WTC11 (cell line): ENCODE results near the gene STRADA. TPM values are rescaled to one million over a fixed set of nuclear protein-coding genes. Genes with fewer than 3 reads are reported as not detected.
A peak's percentile ranks its signal among the peaks of the same experiment; 100 is the strongest.

ENCODE experiments used
- ATAC-seq: fragments of 200-7000 bp; cut with Tn5 transposase; 2 replicates; pipeline ENCODE4 v1.10.0; 2021; ENCODE audit warnings: mild to moderate bottlenecking, moderate library complexity
- CTCF ChIA-PET: fragments of 300-600 bp; sonication (Branson Sonifier 250); formaldehyde crosslinking; loops from one replicate; lab custom pipeline; 2021; ENCODE audit warnings: antibody characterized with exemption; lab: Charles Lee
- POLR2A ChIA-PET: fragments of 350-600 bp; sonication (Branson Sonifier 250); formaldehyde crosslinking; loops from one replicate; lab custom pipeline; 2021; ENCODE audit warnings: antibody characterized with exemption; lab: Charles Lee
- DNase-seq: peaks from one replicate; pipeline ENCODE4 v3.0.0; 2021; ENCODE audit warnings: low spot score
- H3K27ac Mint-ChIP-seq: 2 replicates; pipeline ENCODE4 v1.8.0; 2021; ENCODE audit warnings: mixed read lengths
- H3K27me3 Mint-ChIP-seq: 2 replicates; pipeline ENCODE4 v1.8.0; 2021; ENCODE audit warnings: low read depth, mild to moderate bottlenecking, moderate library complexity, mixed read lengths
- H3K36me3 Mint-ChIP-seq: 2 replicates; pipeline ENCODE4 v1.8.0; 2021; ENCODE audit warnings: mixed read lengths
- H3K4me1 Mint-ChIP-seq: 2 replicates; pipeline ENCODE4 v1.8.0; 2022; ENCODE audit warnings: mixed read lengths
- H3K4me3 Mint-ChIP-seq: 2 replicates; pipeline ENCODE4 v1.8.0; 2021; ENCODE audit warnings: mild to moderate bottlenecking, moderate library complexity, mixed read lengths
- H3K9me3 Mint-ChIP-seq: 2 replicates; pipeline ENCODE4 v1.8.0; 2021; ENCODE audit warnings: mixed read lengths
- CREB1 ChIP-seq: sonication (generic); formaldehyde crosslinking; IDR thresholded peaks from 2 replicates; pipeline ENCODE4 v1.8.0; 2023; ENCODE audit warnings: mild to moderate bottlenecking, missing genetic modification reagents
- CREM ChIP-seq: sonication (generic); formaldehyde crosslinking; IDR thresholded peaks from 2 replicates; pipeline ENCODE4 v1.8.1; 2022; ENCODE audit warnings: mild to moderate bottlenecking, missing genetic modification reagents, moderate library complexity
- ELF4 ChIP-seq: sonication (generic); formaldehyde crosslinking; IDR thresholded peaks from 2 replicates; pipeline ENCODE4 v1.8.1; 2022; ENCODE audit warnings: low read depth, mild to moderate bottlenecking, moderate library complexity, missing genetic modification reagents
- EMX1 ChIP-seq: fragments of 250-450 bp; sonication (Bioruptor Pico); IDR thresholded peaks from 2 replicates; pipeline ENCODE4 v1.8.0; 2021; ENCODE audit warnings: mild to moderate bottlenecking
- FOXK1 ChIP-seq: sonication (generic); formaldehyde crosslinking; IDR thresholded peaks from 2 replicates; pipeline ENCODE4 v1.8.0; 2022; ENCODE audit warnings: mild to moderate bottlenecking, moderate library complexity, missing genetic modification reagents
- GRHL2 ChIP-seq: fragments of 250-450 bp; sonication (Bioruptor Pico); IDR thresholded peaks from 2 replicates; pipeline ENCODE4 v1.8.0; 2022; ENCODE audit warnings: mild to moderate bottlenecking, moderate library complexity; ENCODE audit not compliant: insufficient replicate concordance, severe bottlenecking
- GTF2I ChIP-seq: fragments of 250-450 bp; sonication (Bioruptor Pico); conservative IDR thresholded peaks from 2 replicates; pipeline ENCODE4 v1.4.0; 2021; ENCODE audit warnings: mild to moderate bottlenecking
- IRF1 ChIP-seq: sonication (generic); formaldehyde crosslinking; IDR thresholded peaks from 2 replicates; pipeline ENCODE4 v1.8.0; 2023; ENCODE audit warnings: missing genetic modification reagents
- IRF2 ChIP-seq: sonication (generic); formaldehyde crosslinking; IDR thresholded peaks from 2 replicates; pipeline ENCODE4 v1.8.0; 2022; ENCODE audit warnings: low read depth, missing genetic modification reagents, borderline replicate concordance
- JAZF1 ChIP-seq: fragments of 250-450 bp; sonication (Bioruptor Pico); IDR thresholded peaks from 2 replicates; pipeline ENCODE4 v1.9.0; 2021; ENCODE audit warnings: moderate library complexity, mild to moderate bottlenecking, inconsistent platforms
- JUN ChIP-seq: sonication (generic); formaldehyde crosslinking; IDR thresholded peaks from 2 replicates; pipeline ENCODE4 v1.8.0; 2023; ENCODE audit warnings: mild to moderate bottlenecking, missing genetic modification reagents
- MAX ChIP-seq: sonication (generic); formaldehyde crosslinking; IDR thresholded peaks from 2 replicates; pipeline ENCODE4 v1.8.0; 2022; ENCODE audit warnings: mild to moderate bottlenecking, missing genetic modification reagents
- PRRX2 ChIP-seq: fragments of 250-450 bp; sonication (Bioruptor Pico); IDR thresholded peaks from 2 replicates; pipeline ENCODE4 v1.8.0; 2021; ENCODE audit warnings: mild to moderate bottlenecking
- RORB ChIP-seq: fragments of 250-450 bp; sonication (Bioruptor Pico); IDR thresholded peaks from 2 replicates; pipeline ENCODE4 v1.9.0; 2021; ENCODE audit warnings: mild to moderate bottlenecking
- SMAD3 ChIP-seq: sonication (generic); formaldehyde crosslinking; IDR thresholded peaks from 2 replicates; pipeline ENCODE4 v1.8.0; 2022; ENCODE audit warnings: missing genetic modification reagents, mild to moderate bottlenecking, borderline replicate concordance
- SMAD4 ChIP-seq: sonication (generic); formaldehyde crosslinking; IDR thresholded peaks from 2 replicates; pipeline ENCODE4 v1.8.0; 2022; ENCODE audit warnings: mild to moderate bottlenecking, missing genetic modification reagents
- SP1 ChIP-seq: sonication (generic); formaldehyde crosslinking; conservative IDR thresholded peaks from 2 replicates; pipeline ENCODE4 v1.8.1; 2022; ENCODE audit warnings: missing genetic modification reagents
- ZBTB21 ChIP-seq: sonication (generic); formaldehyde crosslinking; IDR thresholded peaks from 2 replicates; pipeline ENCODE4 v1.8.1; 2023; ENCODE audit warnings: mild to moderate bottlenecking, missing genetic modification reagents, borderline replicate concordance
- ZNF138 ChIP-seq: sonication (generic); formaldehyde crosslinking; conservative IDR thresholded peaks from 2 replicates; pipeline ENCODE4 v1.8.1; 2022; ENCODE audit warnings: mild to moderate bottlenecking, moderate library complexity, missing genetic modification reagents
- ZNF396 ChIP-seq: fragments of 250-450 bp; sonication (Bioruptor Pico); IDR thresholded peaks from 2 replicates; pipeline ENCODE4 v1.8.0; 2021; ENCODE audit warnings: mild to moderate bottlenecking, moderate library complexity, borderline replicate concordance
- ZNF671 ChIP-seq: fragments of 250-450 bp; sonication (Bioruptor Pico); IDR thresholded peaks from 2 replicates; pipeline ENCODE4 v1.8.0; 2021; ENCODE audit warnings: mild to moderate bottlenecking
- total RNA-seq: library from RNA; stranded (reverse); gene quantifications from 3 replicates; pipeline ENCODE4 v1.2.3, GENCODE V29; 2021
- TF ChIP-seq, protein P1 (sequence below): fragments of 250-450 bp; sonication (Bioruptor Pico); IDR thresholded peaks from 2 replicates; pipeline ENCODE4 v1.9.0; 2021; ENCODE audit warnings: moderate library complexity, mild to moderate bottlenecking, inconsistent platforms, borderline replicate concordance
- TF ChIP-seq, protein P2 (sequence below): sonication (generic); formaldehyde crosslinking; IDR thresholded peaks from 2 replicates; pipeline ENCODE4 v1.8.0; 2023; ENCODE audit warnings: missing genetic modification reagents, mild to moderate bottlenecking, borderline replicate concordance

The STRADA gene
- total RNA-seq, 1 experiment from 2014 or later: 36.6 TPM

DNA sequence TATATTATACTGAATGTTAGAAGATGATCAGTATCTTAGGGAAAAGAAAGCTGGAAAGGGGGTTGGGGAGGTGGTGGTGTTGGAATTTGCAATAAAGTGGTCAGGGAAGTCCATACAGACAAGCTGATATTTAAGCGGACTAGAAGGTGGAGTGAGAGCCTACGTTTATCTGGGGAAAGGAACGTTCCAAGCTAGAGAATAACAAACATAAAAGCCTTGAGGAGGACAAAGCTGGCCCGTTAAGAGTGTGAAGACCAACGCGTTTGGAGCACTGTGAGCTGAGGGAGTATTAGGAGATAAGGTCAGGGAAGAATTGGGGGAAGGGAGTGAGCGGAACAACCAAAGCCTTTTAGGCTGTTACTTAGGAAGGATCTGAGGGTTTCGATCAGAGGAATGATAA, 33.8 kb upstream of the STRADA start:
- CTCF ChIA-PET: interaction anchor here (0.9 to 1.2 kb wide), 3 partner anchors 66 to 77 kb away, joined by 3 read pairs; no protein-coding TSS in a partner anchor

GRCh38 chr17:63774969-63775265, 33.3 kb upstream of the STRADA start:
- CTCF ChIA-PET: interaction anchor here (0.9 to 1.2 kb wide), 3 partner anchors 65 to 77 kb away, joined by 3 read pairs; no protein-coding TSS in a partner anchor
- peak overlapping the region; percentile 87 for H3K27ac Mint-ChIP-seq
- H3K27me3 Mint-ChIP-seq: no peaks in the 10 kb centered on the region
- DNase-seq: no peak
- ATAC-seq: no peak
- TF ChIP-seq, protein P1, sequence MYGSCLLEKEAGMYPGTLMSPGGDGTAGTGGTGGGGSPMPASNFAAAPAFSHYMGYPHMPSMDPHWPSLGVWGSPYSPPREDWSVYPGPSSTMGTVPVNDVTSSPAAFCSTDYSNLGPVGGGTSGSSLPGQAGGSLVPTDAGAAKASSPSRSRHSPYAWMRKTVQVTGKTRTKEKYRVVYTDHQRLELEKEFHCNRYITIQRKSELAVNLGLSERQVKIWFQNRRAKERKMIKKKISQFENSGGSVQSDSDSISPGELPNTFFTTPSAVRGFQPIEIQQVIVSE (CRISPR knock-in tag): no peak
- TF ChIP-seq IRF2 (CRISPR knock-in tag) (no peak), ZNF671 (no peak), EMX1 (CRISPR knock-in tag) (no peak), SMAD4 (CRISPR knock-in tag) (no peak), FOXK1 (CRISPR knock-in tag) (no peak), ZNF138 (no peak), IRF1 (CRISPR knock-in tag) (no peak), CREM (CRISPR knock-in tag) (no peak), RORB (CRISPR knock-in tag) (no peak), GTF2I (CRISPR knock-in tag) (no peak), ZBTB21 (CRISPR knock-in tag) (no peak)
- TF ChIP-seq, protein P2, sequence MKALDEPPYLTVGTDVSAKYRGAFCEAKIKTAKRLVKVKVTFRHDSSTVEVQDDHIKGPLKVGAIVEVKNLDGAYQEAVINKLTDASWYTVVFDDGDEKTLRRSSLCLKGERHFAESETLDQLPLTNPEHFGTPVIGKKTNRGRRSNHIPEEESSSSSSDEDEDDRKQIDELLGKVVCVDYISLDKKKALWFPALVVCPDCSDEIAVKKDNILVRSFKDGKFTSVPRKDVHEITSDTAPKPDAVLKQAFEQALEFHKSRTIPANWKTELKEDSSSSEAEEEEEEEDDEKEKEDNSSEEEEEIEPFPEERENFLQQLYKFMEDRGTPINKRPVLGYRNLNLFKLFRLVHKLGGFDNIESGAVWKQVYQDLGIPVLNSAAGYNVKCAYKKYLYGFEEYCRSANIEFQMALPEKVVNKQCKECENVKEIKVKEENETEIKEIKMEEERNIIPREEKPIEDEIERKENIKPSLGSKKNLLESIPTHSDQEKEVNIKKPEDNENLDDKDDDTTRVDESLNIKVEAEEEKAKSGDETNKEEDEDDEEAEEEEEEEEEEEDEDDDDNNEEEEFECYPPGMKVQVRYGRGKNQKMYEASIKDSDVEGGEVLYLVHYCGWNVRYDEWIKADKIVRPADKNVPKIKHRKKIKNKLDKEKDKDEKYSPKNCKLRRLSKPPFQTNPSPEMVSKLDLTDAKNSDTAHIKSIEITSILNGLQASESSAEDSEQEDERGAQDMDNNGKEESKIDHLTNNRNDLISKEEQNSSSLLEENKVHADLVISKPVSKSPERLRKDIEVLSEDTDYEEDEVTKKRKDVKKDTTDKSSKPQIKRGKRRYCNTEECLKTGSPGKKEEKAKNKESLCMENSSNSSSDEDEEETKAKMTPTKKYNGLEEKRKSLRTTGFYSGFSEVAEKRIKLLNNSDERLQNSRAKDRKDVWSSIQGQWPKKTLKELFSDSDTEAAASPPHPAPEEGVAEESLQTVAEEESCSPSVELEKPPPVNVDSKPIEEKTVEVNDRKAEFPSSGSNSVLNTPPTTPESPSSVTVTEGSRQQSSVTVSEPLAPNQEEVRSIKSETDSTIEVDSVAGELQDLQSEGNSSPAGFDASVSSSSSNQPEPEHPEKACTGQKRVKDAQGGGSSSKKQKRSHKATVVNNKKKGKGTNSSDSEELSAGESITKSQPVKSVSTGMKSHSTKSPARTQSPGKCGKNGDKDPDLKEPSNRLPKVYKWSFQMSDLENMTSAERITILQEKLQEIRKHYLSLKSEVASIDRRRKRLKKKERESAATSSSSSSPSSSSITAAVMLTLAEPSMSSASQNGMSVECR (CRISPR knock-in tag): no peak
- peaks cover 21% of the 10 kb centered on the region for H3K4me1 Mint-ChIP-seq
- POLR2A ChIA-PET: interaction anchor here (1.1 to 1.6 kb wide), 3 partner anchors 32 to 52 kb away, joined by 3 to 5 read pairs (median 4); partner anchors contain the start of gene PSMC5
- peak overlapping the region; percentile 97 for H3K4me3 Mint-ChIP-seq
- peaks cover 25% of the 10 kb centered on the region for H3K36me3 Mint-ChIP-seq
- H3K9me3 Mint-ChIP-seq: no peaks in the 10 kb centered on the region

More for the DNA sequence above, 33.8 kb upstream of the STRADA start:
- POLR2A ChIA-PET: interaction anchor here (1.1 to 1.4 kb wide), 2 partner anchors 33 to 51 kb away, joined by 3 to 4 read pairs; partner anchors contain the start of gene PSMC5
- ATAC-seq (no peak), DNase-seq (no peak)
- Mint-ChIP-seq H3K36me3 (peaks cover 25% of the 10 kb centered on the region), H3K4me3 (peak overlapping the region; percentile 97), H3K9me3 (no peaks in the 10 kb centered on the region), H3K4me1 (peaks cover 25% of the 10 kb centered on the region), H3K27me3 (no peaks in the 10 kb centered on the region), H3K27ac (peak overlapping the region; percentile 87)
- no peak for TF ChIP-seq CREB1 (CRISPR knock-in tag)
- no peak for TF ChIP-seq MAX (CRISPR knock-in tag)
- TF ChIP-seq PRRX2 (CRISPR knock-in tag): no peak
- no peak for TF ChIP-seq SP1 (CRISPR knock-in tag)
- no peak for TF ChIP-seq SMAD3 (CRISPR knock-in tag)
- TF ChIP-seq JUN: no peak
- no peak for TF ChIP-seq ZNF396 (CRISPR knock-in tag)
- no peak for TF ChIP-seq GRHL2 (CRISPR knock-in tag)
- TF ChIP-seq JAZF1: no peak
- no peak for TF ChIP-seq ELF4
